Liver (tissue), 3 donors: Measurements from ENCODE around the gene UNC79.

Experiments
- NR2F2 ChIP-seq: IDR thresholded peaks from 2 replicates; pipeline ENCODE4 v1.6.1; 2016; ENCODE audit warnings: antibody characterized with exemption
- TAF1 ChIP-seq: conservative IDR thresholded peaks from 2 replicates; pipeline ENCODE4 v1.6.1; 2016; ENCODE audit warnings: antibody characterized with exemption, mild to moderate bottlenecking
- YY1 ChIP-seq: IDR thresholded peaks from 2 replicates; pipeline ENCODE4 v1.6.1; 2016; ENCODE audit warnings: antibody characterized with exemption, mild to moderate bottlenecking
- TF ChIP-seq, protein P1 (sequence below): fragments of 150-350 bp; IDR thresholded peaks from 2 replicates; pipeline ENCODE4 v1.5.1; 2017; ENCODE audit warnings: improper control_type of control experiment, low read depth, low read length; ENCODE audit not compliant: missing input control
- TF ChIP-seq, protein P2 (sequence below): IDR thresholded peaks from 2 replicates; pipeline ENCODE4 v1.6.1; 2016; ENCODE audit warnings: antibody characterized with exemption
- TF ChIP-seq, protein P3 (sequence below): IDR thresholded peaks from 2 replicates; pipeline ENCODE4 v1.6.1; 2016; ENCODE audit warnings: antibody characterized with exemption, mild to moderate bottlenecking
- donor health status: healthy.
- donor health status: healthy.

DNA sequence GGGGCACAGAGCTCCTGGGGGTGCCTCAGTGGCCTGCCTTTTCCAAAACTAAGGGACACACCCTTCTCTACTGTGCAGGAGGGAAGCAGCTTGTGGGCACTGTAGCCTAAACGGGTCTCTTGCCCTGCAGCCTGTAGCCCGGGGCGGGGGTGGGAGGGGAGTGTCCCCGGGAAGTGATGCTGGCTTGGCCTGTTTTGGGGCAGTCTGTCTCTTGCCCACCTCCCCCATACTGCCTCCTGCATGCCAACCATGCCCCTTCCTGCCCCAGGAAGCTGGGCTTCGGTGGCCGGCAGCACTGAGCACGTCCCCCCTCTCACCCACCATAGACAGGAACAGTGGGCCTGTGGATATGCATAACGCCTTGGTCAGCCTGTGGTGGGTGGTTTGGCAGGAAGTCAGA lies 314.1 kb downstream of the UNC79 start:
- TF ChIP-seq, protein P1, sequence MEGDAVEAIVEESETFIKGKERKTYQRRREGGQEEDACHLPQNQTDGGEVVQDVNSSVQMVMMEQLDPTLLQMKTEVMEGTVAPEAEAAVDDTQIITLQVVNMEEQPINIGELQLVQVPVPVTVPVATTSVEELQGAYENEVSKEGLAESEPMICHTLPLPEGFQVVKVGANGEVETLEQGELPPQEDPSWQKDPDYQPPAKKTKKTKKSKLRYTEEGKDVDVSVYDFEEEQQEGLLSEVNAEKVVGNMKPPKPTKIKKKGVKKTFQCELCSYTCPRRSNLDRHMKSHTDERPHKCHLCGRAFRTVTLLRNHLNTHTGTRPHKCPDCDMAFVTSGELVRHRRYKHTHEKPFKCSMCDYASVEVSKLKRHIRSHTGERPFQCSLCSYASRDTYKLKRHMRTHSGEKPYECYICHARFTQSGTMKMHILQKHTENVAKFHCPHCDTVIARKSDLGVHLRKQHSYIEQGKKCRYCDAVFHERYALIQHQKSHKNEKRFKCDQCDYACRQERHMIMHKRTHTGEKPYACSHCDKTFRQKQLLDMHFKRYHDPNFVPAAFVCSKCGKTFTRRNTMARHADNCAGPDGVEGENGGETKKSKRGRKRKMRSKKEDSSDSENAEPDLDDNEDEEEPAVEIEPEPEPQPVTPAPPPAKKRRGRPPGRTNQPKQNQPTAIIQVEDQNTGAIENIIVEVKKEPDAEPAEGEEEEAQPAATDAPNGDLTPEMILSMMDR, result no peak
- TF ChIP-seq, protein P2, sequence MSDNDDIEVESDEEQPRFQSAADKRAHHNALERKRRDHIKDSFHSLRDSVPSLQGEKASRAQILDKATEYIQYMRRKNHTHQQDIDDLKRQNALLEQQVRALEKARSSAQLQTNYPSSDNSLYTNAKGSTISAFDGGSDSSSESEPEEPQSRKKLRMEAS, result no peak
- TF ChIP-seq, protein P3, sequence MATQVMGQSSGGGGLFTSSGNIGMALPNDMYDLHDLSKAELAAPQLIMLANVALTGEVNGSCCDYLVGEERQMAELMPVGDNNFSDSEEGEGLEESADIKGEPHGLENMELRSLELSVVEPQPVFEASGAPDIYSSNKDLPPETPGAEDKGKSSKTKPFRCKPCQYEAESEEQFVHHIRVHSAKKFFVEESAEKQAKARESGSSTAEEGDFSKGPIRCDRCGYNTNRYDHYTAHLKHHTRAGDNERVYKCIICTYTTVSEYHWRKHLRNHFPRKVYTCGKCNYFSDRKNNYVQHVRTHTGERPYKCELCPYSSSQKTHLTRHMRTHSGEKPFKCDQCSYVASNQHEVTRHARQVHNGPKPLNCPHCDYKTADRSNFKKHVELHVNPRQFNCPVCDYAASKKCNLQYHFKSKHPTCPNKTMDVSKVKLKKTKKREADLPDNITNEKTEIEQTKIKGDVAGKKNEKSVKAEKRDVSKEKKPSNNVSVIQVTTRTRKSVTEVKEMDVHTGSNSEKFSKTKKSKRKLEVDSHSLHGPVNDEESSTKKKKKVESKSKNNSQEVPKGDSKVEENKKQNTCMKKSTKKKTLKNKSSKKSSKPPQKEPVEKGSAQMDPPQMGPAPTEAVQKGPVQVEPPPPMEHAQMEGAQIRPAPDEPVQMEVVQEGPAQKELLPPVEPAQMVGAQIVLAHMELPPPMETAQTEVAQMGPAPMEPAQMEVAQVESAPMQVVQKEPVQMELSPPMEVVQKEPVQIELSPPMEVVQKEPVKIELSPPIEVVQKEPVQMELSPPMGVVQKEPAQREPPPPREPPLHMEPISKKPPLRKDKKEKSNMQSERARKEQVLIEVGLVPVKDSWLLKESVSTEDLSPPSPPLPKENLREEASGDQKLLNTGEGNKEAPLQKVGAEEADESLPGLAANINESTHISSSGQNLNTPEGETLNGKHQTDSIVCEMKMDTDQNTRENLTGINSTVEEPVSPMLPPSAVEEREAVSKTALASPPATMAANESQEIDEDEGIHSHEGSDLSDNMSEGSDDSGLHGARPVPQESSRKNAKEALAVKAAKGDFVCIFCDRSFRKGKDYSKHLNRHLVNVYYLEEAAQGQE, result no peak
- TF ChIP-seq TAF1, result no peak
- TF ChIP-seq NR2F2, result no peak
- no peak for TF ChIP-seq YY1
